Left lobe of liver (tissue), 2 donors: ENCODE measurements around the gene GREB1. TPM values are rescaled to one million over a fixed set of nuclear protein-coding genes. Genes with fewer than 3 reads are reported as not detected.

Source experiments
- ATAC-seq: fragments of 200-7000 bp; cut with Tn5 transposase; one replicate; pipeline ENCODE4 v1.9.1; 2020; ENCODE audit warnings: mild to moderate bottlenecking, moderate library complexity
- DNase-seq: peaks from one replicate; pipeline ENCODE4 v3.0.0-alpha.2; 2020; ENCODE audit warnings: low spot score
- total RNA-seq: library from RNA; stranded (reverse); gene quantifications from one replicate; pipeline ENCODE4 v1.2.1, GENCODE V29; 2021
- donor health status: DM: no; HTN: no; CAD: no; lungs with moderate emphysema.
- donor health status: DM: no; HTN: yes; CAD: no.

Gene GREB1
- total RNA-seq, 1 donor from 2014 or later = 22.4 TPM

- DNase-seq (no peak), ATAC-seq (no peak)
Observed at GRCh38 chr2:11592671-11593574, 59.1 kb downstream of the GREB1 start.

DNA sequence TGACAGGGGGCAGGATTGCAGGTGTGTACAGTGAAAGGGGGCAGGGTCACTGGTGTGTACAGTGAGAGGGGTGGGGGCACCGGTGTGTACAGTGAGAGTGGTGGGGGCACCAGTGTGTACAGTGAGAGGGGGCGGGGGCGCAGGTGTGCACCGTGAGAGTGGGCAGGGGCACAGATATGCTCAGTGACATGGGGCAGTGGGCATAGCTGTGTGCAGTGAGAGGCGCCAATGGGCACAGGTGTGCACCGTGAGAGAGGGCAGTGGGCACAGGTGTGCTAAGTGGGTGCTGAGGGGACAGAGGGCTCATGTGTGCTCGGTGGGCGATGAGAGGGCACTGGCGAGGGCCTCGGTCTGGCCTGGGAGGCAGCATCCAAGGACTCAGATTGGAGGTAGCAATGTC, 63.0 kb downstream of the GREB1 start:
- no peak for ATAC-seq
- DNase-seq = no peak

GRCh38 chr2:11597538-11598225, 63.8 kb downstream of the GREB1 start:
- no peak for DNase-seq
- ATAC-seq = no peak

- no peak for DNase-seq
- ATAC-seq = no peak
Observed at GRCh38 chr2:11598228-11598731, 64.4 kb downstream of the GREB1 start.

- DNase-seq (no peak), ATAC-seq (no peak)
Observed at GRCh38 chr2:11602563-11603204, 68.8 kb downstream of the GREB1 start.

DNA sequence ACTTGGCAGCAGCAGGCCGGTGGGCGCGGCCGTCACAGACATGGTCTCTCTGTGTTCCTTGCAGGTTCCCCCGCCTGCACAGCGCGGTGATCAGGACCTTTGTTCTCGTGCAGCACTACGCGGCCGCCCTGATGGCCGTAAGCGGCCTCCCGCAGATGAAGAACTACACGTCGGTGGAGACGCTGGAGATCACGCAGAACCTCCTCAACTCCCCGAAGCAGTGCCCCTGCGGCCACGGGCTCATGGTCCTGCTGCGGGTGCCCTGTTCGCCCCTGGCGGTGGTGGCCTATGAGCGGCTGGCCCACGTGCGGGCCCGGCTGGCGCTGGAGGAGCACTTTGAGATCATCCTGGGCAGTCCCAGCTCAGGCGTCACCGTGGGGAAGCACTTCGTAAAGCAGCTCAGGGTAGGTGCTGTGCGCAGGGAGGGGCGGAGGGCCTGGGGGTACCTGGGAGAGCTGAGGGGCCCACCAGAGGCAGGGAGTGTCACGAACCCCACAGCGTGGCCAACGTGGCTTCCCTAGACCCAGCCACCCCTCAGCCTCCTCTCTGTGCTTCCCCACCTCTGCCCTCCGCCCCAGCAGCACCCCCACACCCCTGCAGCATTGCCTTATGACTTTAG, 76.9 kb downstream of the GREB1 start:
- no peak for ATAC-seq
- no peak for DNase-seq

GRCh38 chr2:11611251-11611650, 77.4 kb downstream of the GREB1 start:
- no peak for ATAC-seq
- no peak for DNase-seq

DNA sequence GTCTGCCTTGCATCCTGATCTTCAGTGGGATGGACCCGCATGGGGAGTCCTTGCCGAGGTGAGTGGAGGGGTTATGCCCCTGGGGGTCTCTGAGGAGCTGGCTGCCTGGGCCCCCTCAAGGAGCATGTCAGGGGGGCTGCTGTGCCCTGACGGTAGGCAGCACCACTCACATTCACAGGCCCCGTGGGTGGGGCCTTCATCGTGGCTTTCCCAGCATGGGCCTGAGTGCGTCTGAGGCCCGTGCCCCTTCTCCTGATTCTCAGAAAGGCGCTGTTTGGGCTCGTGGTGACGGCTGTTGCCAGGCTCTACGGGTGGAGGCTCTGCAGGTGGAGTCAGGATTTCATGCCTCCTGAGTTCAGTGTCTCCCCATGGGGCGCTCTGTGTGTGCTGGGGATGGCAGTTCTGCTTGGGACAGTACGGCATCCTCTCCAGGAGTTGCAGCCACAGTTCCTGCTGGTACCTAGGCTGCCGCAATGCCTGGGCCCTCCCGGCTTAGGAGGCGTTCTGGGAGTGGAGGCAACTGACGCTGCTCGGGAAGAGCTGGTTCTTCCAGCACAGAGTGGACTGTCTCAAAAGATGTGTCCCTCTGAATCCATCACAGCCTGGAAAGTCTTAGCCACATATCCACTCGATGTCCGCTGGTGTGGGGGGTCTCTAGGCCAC, 78.8 kb downstream of the GREB1 start:
- ATAC-seq (no peak), DNase-seq (no peak)

DNA sequence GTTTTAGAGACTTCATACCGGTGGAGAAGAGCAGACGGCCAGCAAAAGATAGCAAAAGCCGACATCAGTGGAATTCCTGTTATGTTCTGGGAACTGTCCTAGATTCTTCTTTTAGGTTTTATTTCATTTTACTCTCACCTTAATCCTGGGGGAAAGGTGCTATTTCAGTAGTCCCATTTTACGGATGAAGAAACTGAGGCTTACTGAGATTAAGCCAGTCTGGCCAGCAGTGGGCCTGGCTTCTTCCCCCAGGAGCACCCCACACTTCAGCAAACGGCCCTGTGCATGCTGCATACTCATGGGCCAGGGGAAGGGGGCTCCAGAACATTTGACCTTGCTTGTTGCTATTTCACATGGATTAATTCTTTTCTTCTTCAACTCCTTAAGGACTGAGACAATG, 79.5 kb downstream of the GREB1 start:
- DNase-seq (no peak), ATAC-seq (no peak)

DNA sequence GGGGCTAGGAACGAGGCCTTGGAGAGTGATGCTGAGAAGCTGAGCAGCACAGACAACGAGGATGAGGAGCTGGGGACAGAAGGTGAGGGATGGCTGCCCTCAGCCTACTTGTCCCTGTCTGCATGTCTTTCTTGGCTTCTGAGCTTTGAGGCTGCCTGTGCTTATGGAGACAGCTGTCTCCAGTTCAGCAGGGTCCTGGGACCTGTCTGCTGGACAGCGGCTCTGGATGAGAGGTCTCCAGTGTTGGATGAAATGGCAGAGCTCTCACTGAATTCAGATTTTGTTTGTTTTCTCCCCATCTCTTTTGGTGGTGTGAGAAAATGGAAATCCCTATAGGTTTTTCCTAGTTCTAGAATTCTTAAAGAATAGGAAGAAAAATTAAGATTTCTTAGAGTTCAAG, 81.4 kb downstream of the GREB1 start:
- ATAC-seq = no peak
- no peak for DNase-seq

- DNase-seq = no peak
- no peak for ATAC-seq
Observed at GRCh38 chr2:11616097-11616687, 82.3 kb downstream of the GREB1 start.

GRCh38 chr2:11616851-11617415, 83.1 kb downstream of the GREB1 start:
- ATAC-seq (no peak), DNase-seq (no peak)

DNA sequence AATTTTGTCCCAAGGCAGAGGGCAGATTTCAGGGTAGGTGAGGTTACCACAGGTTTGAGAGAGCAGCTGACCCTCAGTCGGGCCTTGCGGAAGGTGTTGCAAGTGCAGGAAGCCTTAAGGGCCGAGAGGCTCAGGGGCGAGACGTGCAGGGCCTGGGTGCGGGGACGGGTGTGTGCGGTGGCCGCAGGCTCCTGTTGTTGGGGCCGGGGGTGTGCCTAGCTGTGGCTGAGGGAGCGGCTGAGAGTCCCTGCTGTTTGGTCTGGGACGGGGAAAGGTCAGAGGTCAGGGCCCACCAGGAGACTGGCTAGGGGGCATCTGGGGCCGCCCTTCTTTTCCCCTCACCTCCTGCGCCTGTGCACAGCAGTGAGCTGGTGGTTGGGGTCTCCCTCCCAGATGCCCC, 83.7 kb downstream of the GREB1 start:
- ATAC-seq (no peak), DNase-seq (no peak)

GRCh38 chr2:11617984-11618707, 84.3 kb downstream of the GREB1 start:
- ATAC-seq = peak; percentile 41
- DNase-seq = no peak

DNA sequence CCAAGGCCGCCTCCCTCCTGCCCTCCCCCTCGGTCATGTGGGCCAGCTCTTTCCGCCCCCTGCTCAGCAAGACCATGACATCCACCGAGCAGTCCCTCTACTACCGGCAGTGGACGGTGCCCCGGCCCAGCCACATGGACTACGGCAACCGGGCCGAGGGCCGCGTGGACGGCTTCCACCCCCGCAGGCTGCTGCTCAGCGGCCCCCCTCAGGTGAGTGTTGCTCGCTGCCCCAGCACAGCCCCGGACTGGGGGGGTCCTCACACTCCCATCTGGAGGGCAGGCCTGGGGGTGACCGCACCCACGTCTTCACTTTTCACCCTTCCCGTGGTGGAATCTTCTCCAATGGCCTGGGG, 84.8 kb downstream of the GREB1 start:
- ATAC-seq (no peak), DNase-seq (no peak)

- DNase-seq = no peak
- no peak for ATAC-seq
Observed at GRCh38 chr2:11621410-11621809, 87.6 kb downstream of the GREB1 start.

DNA sequence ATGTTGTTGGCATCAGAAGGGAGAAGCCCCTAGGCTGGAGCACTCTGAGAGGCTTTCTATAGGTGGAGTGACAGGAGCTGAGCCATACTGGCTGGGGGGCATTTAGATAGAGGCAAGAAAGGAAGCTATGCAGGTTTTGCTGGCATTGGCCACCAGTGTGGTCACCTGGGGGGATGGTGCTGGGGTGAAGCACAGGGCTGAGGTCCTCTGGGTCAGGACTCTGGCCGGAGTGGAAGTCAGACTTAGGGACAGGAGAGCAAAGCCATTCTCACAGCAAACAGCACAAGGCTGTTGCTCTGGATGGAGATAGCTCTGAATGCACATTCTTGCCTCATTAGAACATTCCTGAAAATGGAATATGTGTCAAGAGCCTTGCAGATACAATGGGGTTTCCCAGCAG, 88.8 kb downstream of the GREB1 start:
- ATAC-seq (no peak), DNase-seq (no peak)

DNA sequence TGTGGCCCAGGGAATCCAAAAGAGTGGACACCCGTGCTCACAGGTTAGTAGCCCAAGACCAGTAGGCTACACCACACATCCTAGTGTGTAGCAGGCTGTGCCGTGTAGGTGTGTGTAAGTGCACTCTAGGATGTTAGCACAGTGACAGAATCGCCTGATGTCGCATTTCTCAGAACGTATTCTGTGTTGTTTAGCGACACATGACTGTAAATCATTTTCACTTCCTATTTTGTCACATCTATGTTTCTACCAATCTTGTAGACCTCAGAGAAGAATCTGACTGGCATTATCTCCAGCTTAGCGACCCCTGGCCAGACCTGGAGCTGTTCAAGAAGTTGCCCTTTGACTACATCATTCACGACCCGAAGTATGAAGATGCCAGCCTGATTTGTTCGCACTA, 91.0 kb downstream of the GREB1 start:
- ATAC-seq (no peak), DNase-seq (no peak)

GRCh38 chr2:11625671-11626070, 91.8 kb downstream of the GREB1 start:
- no peak for DNase-seq
- no peak for ATAC-seq
